ENCODE results near the gene FAM83E.
"Not testable (repeated sequence)": the region's sequence is repeated elsewhere in the genome, so short reads cannot be mapped to it uniquely, and the experiment has no call there.

The FAM83E gene

GRCh38 chr19:48639483-48640375, 24.9 kb upstream of the FAM83E start:
- DNase-seq, result no peak

- no peak for DNase-seq
Measured at GRCh38 chr19:48638831-48639381, 24.0 kb upstream of the FAM83E start.

- peak; percentile 81 for DNase-seq
Measured at GRCh38 chr19:48637948-48638830, 23.3 kb upstream of the FAM83E start.

DNA sequence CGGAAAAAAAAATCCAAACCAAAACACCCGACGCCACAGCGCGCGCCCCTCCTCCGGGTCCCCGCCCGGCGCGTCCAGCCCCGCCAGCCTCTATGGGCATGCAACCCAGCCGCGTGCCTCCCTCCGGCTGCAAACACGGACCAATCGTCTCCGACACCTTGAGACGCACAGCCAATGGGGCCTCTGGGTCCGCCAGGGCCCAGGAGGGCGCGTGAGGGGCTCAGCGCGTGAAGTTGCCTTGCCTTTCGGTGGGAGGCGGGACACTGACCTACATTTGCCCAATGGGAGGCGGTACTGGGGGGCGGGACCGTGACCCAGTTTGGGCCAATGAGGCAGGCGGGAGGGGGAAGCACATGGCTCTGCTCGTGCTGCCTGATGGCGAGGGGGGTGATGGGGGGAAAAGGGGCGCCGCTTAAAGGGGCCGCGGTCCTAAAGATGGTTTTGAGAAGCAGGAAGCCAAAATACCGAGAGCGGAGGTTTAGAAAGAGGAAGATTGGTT, 22.6 kb upstream of the FAM83E start:
- peak; percentile 100 for DNase-seq

DNA sequence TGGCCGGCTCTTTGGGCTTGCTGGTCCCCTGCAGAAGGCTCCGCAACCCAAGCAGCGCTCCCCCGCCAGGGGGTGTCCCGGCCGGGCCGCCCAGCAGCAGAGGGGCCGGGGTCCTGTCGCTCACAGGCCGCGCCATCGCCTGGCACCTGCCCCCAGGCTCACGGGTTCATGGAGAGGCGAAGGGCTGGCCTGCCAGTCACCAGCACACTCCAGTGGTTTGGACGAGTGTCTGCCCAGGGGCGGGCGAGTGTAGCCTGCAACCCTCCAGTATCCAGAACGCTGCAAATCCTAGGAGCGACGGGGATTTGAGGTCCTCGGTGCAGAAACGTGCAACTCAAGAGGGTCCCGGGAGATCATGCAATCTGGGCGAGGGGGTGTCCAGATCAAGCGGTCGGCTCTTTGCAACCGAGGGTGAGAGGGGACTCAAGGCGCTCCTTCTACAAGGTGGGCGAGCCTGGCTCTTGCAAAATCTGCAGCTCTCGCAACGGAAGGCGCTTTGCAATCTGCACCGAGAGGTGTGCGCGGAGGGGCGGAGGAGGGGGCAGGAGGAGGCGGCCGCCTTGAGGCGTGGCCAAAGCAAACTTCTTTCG, 22.1 kb upstream of the FAM83E start, which contains the start of gene DBP:
TSS of gene DBP (minus strand) at position 521 of the 590 bp plus-strand sequence. CDS start at position 136, 385 bp downstream.
- DNase-seq, result peak; percentile 45

GRCh38 chr19:48635966-48636858, 21.3 kb upstream of the FAM83E start:
- no peak for DNase-seq

DNA sequence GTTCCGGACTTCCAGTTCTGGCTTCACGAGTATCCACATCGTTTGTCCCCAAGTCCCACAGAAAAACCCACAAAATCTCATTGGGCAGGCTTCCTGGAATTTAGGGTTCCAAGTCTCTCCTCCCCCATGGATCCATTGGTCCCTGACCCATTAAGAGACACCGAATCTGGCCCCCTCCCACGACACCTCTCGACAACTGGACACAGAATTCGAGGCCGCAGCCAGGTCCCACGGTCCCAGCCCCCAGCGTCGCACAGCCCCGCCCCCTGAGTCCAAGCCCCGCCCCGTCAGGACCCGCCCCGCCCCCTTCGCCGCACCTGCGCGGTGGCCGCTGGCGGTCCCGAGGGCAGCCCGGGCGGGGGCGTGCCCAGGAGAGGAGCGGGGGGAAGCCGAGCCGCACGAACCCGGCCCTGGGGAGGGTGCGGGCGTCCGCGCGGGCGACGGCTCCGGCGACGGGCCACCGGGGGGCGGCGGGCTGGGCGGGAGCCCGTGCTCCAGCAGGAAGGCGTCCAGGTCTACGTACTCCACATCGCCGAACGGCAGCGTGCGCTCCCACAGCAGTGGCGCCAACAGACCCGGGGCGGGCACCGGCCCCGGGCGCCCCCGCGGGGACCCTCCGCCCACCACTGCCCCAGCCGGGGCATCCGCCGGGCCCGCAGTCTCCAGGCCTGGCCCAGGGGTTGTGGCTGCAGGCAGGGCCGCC, 20.5 kb upstream of the FAM83E start:
- DNase-seq, result peak; percentile 74

DNA sequence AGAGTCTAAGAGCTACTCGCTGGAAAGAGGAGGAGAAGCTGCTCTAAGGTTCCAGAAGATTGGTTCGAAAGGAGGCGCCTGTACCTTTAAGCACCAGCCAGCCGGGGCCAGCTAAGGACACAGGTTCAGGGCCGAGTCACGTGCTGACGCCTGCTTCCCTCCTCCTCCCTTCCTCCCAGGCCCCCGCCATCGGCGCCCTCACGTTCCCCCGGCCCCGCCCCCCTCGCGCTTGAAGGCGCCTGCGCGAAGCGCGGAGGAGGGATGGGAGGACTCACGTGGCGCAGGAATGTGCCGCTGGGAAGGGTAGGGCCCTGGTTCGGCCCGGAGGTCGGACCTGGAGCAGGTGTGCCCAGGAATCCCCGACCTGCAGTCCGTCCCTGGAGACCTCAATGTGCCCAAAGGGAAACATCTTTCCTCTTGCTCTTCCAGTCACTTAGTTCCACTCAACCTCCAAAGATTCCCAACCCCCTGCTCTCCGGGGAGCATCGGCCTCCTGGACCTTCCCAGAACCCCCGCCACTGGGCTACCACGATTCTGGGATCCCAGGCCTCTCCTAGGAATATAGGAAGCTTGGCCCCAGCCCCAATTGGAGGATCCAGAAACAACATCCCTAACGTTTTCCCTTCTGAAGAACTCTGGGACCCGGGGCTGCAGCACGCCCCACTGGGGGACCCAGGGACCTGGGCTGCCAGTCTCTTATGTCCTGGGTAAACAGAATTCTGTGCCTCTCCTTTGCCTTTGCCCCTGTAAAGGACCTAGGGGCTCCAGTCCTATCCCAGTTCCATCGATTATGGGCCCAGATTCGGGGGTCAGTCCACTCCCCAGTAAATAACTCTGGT, 19.8 kb upstream of the FAM83E start:
- peak; percentile 93 for DNase-seq

- no peak for DNase-seq
Measured at GRCh38 chr19:48634036-48634342, 19.1 kb upstream of the FAM83E start.

GRCh38 chr19:48633148-48634035, 18.5 kb upstream of the FAM83E start:
- DNase-seq, result no peak

DNA sequence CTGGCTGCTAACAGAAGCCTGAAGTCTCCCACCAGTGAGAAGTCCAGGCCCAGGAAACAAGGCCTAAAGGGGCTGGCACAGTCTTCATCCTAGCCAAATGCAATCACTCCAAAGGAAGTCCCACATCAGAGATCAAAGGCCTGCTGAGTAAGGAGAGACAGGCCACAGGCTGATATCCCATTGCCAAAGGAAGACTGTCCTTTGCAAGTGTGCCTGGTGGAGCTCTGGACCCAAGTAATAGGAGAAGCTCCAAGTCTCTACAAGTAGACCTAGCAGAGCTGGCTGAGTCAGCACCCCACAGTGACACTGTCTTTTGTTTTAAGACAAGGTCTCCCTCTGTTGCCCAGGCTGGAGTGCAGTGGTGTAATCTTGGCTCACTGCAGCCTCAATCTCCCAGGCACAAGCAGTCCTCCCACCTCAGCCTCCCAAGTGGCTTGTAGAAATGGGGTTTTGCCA, 17.8 kb upstream of the FAM83E start:
- no peak for DNase-seq

DNA sequence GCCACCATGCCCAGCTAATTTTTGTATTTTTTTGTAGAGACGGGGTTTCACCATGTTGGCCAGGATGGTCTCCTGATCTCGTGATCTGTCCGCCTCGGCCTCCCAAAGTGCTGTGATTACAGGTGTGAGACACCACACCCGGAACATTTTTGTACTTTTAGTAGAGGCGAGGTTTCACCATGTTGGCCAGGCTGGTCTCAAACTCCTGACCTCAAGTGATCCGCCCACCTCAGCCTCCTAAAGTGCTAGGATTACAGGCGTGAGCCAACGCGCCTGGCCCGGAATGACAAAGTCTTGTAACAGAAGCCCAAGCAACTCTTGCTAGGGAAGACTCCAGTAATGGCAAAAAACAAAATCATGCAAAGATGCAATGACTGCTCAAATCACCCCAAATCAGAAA, 17.4 kb upstream of the FAM83E start:
- not testable (repeated sequence) for DNase-seq

- DNase-seq, result no peak
Measured at GRCh38 chr19:48631225-48631624, 16.3 kb upstream of the FAM83E start.

DNA sequence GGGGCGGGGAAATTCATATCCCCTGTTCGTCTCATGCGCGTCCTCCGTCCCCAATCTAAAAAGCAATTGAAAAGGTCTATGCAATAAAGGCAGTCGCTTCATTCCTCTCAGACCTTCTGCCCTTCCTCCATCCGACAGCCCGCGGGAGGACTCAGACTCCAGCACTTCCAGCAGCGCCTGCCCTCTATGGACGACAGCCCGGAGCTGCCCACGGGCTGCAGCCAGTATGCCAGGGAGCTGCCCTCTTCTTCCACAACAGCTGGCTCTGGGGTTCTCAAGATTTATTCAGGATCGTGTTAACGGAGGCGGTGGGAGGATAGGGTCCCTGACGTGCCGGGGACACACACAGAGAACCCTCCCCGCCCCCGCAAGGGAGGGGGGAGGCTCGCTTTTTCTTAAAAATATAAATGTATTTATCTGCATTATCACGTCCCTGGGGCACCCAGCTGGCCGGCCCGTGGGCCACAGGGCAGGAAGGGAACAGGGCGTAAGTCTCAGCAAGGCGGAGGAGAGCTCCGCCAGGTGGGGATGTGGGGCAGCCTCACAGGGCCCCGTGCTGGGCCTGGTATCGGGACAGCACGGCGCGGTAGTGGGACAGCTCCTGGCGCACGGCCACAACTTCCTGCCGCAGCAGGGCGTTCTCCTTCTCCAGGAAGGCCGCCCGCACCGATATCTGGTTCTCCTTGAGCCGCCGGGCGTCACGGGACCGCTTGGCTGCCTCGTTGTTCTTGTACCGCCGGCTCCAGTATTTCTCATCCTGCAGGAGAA, 15.6 kb upstream of the FAM83E start:
- no peak for DNase-seq

GRCh38 chr19:48629599-48630295, 14.9 kb upstream of the FAM83E start:
- no peak for DNase-seq

DNA sequence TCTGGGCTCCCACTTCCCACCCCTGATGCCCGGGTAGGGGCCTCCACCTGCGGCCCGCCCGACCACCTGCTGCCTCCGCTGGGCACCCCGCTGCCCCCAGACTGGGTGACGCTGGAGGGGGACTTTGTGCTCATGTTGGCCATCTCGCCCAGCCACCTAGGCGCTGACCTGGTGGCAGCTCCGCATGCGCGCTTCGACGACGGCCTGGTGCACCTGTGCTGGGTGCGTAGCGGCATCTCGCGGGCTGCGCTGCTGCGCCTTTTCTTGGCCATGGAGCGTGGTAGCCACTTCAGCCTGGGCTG, 14.4 kb upstream of the FAM83E start:
- DNase-seq, result no peak

DNA sequence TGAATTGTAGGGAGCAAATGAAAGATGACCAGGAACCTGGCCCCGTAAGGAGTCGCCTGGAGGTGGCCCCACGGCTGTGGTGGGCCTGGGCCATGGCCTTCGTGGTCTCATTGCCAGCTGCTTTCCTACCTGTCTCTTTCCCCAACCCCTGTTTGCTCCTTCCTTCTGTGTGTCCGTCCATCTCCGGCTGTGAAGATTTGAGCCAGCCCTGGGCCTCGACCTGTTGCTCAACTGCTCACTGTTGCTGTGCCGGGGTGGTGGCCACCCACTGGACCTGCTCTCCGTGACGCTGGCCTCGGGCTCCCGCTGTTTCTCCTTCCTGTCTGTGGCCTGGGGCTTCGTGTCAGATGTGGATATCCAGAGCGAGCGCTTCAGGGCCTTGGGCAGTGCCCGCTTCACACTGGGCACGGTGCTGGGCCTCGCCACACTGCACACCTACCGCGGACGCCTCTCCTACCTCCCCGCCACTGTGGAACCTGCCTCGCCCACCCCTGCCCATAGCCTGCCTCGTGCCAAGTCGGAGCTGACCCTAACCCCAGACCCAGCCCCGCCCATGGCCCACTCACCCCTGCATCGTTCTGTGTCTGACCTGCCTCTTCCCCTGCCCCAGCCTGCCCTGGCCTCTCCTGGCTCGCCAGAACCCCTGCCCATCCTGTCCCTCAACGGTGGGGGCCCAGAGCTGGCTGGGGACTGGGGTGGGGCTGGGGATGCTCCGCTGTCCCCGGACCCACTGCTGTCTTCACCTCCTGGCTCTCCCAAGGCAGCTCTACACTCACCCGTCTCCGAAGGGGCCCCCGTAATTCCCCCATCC, 13.8 kb upstream of the FAM83E start:
- no peak for DNase-seq
